Stimulated activated CD4-positive, alpha-beta T cell treated with anti-CD3 and anti-CD28 coated beads, Interleukin-15, amount 100 ng/mL, for 1 hour (primary cell): ENCODE results near the gene TST.

Experiments used
- DNase-seq, 2 donors: peaks; one replicate each; pipeline ENCODE4 v3.0.0-alpha.2; 2020; ENCODE audit warnings: low read depth in 1 of 2, low spot score in 1 of 2

Gene TST

DNA sequence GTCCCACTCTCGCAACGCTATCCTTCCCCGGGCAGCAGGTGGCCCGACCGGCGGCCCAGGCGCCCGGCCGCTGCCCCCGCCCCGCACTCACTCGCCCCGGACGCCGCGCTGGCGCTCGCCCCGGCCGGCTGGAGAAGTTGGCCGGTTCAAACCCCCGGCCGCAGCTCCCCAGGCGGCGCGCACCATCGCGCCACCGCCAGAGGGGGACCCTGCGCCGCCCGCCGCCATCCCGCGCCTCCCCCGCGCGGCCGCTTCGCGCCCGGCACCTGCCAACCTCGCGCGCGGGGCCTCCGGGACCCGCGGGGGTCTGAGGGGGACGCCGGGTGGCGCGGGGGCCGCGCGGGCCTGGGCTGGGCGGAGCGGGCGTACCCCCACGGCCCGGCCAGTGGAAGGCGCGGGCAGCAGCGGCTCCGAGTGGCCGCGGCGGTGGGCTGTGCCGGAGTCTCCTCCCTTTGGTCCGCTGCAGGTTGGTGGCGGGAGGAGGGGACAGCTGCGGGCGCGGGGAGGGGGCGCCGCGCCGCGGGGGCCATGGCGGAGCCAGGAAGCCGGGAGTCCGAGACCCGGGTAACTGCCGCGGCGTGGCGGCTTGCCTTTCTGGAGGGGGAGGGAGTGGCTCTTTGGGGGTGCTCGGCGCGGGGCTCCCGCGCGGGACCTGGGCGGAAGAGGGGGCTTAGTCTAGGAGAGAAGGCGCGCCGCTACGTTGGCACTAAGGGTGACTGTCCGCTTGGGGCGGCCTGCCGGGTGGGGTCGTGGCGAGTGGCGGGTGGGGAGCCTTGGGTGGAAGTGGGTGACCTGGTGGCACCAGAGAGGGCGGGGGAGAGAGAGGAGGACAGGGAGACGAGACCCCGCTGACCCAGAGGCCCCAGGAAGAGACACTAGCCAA, at the start of gene TST, which contains the start of gene MPST:
TSS of gene TST (minus strand) at position 139 of the 883 bp plus-strand sequence. CDS start 715 bp downstream, outside the sequence.
TSS of gene MPST (plus strand) at position 434 of the 883 bp plus-strand sequence. CDS start at position 529, 95 bp downstream.
- peak in 1 of 2 donors; percentile 16 for DNase-seq

DNA sequence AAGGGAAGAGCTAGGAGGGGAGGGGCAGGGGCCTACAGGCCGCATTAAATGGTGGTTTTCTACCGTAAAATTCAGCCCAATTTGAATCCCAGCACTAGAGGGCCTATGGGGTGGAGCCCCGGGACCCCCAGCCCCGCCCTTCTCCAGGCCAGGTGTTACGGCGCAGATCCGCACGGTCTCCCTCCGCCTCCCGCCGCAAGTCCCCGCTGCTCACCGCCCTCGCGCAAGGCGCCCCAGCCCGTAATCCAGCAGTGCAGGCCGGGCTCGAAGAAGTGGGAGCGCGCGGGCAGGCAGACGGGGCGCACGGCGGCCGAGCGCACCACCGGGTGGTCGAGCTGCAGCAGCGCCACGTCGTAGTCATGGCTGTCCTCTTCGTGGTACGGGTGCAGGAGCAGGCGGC, 49.6 kb upstream of the TST start:
- DNase-seq, result no peak

DNA sequence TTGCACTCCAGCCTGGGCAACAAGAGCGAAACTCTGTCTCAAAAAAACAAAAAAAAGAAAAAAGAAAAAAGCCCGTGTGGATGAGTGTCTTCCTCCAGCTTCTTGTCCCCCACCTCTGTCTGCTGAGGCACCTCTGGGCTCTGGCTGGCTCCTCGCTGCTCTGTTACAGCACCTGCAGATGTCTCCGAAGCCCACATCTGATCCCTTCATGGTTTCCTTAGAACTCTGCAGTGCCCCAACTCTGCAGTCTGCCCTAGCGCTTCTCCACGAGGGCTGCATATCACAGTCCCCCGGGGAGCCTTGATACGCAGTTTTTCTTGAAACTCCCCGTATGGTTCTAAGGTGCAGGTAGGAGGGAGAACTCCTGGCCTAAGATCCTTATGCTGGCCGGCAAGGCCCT, 48.2 kb upstream of the TST start:
- DNase-seq, result no peak

DNA sequence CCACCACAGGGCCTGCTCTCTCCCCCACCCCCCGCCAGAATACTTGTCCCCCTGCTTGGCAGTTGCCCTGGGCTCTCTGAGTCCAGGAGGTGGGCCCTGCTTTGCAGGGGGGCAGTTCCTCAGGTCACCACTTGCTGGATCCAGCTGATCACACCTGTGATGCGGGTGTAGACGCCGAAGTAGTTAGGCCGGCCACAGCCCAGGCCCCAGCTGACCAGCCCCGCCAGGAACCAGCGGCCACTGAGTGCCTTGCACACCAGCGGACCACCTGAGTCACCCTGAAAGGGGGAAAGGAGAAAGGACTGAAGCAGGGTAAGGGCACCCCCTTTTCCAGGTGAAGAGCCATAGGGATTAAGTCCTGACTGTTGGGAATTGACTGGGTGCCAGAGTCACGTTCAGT, 46.7 kb upstream of the TST start:
- DNase-seq, result no peak

DNA sequence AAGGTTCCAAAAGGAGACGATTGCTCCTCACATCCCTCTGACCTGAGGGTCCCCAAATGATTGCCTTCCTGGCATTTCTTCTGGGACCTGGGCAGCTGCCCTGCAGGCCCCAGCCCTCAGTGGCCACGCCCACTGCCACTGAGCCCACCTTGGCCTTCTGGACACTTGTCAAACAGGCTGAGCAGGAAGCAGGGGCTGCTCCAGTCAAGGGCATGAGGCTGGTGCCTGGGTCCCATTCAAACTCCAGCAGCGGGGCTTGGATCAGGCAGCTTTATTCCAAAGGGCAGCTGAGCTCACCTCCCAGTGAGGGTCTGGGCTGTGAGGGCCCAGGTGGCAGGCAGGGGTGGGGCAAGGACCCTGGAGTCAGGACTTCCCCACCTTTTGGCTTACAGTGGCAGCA, 45.9 kb upstream of the TST start:
- no peak for DNase-seq

DNA sequence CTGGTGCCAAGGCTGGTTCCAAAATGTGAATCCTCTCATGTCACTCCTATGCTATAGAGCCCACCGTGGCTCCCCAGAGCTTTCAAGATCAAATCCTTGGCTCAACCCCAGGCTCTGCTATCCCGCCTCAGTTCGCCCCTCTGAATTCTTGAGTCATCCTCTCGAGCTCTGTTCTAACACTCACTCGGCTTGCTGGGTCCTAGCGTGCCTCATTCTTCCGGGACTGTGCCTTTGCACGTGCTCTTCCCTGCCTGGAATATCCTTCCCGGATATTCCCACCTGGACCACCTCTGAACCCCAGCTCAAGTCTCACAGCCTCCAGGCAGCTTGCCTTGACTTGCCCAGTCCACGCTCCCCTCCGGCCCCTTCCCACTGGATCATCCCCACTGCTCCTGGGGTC, 45.3 kb upstream of the TST start:
- no peak for DNase-seq

DNA sequence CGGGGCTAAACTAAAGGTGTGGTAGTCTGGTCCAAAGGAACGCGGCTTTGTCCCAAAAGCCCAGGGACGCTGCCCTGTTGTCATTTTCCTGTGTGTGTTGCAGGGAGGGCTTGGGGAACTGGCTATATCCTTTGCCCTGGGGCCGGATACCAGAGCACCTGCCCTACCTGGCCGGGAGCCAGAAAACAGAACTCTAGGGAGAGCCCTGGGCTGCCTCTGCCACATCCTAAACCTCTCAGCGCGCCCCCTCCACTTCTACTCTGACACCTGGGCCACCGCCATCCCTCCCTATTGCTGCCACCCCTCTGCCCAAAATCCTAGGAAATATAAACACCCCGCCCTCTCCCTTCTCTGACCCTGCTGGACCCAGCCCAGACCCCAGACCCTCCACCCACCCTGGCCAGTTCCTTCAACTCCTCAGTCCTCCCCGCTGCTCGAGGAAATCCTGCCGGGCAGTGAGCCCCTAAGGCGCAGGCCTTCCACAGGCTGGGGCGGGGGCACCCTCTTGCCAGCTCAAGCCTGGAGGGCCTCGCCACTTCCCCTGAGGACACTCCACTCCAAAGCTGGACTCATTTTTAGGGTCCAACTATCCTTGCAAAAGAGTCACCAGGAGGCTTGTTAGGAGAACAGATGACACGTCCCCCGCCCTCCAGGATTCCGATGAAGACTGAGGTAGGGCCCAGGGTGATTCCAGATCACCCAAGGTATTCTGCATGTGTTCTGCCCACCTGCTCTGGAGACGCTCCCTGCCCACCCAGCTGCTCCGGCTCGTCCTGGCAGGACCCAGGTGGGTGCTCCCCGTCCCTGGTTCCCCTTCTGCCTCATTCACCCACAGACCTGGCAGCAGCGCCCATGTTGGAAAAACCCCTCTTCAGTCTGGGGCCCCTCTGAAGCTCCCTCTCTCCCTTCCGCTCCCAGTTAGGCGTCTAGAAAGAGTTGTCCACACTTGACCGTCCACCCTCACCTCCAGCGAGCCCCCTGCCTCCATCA, 44.5 kb upstream of the TST start:
- no peak for DNase-seq

DNA sequence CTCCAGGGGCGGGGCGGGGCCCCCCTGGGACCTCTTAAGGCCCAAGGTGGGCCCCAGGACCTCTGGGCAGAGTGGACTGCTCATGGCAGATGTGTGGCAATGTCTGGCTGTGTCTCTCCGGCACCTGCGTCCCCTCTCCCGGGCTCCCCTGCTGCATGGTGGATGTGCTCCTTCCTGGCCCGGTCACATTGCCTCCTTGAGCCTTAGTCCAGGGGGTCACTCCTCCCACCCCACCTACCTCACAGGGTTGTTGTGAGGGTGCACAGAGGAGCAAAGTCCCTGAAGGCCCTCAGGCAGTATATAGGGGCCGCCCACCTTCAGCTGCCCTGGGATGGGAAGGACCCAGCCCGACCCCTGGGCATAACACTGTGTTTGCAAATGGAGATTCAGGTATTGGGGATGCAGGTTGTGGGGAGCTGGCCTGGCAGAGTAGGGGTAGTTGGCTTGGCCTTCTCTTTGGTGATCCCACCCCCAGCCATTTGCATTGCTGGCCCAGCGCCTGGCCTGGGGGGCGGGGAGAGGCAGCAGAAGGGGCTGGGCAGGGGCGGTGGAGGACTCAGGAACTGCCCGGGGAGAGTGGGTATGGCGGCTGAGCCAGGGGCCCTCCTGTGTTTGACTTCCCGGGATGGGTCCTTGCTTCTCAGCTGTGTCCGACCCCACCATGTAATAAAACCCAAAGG, 43.6 kb upstream of the TST start:
- DNase-seq, result no peak

DNA sequence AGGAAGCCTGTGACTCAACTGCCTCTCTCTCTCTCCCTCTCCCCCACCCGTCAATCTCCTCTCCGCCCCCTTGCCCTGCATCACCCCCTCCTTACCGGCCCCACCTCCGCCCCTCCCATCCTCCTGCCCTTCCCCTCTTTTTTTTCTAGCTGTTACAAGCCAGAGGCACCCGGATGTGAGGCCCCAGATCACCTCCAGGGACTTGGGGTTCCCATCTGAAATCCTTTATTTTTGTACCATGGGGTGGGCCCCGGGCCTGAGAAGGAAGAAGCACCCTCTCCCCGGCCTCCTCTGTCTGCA, 43.1 kb upstream of the TST start:
- DNase-seq, result no peak

DNA sequence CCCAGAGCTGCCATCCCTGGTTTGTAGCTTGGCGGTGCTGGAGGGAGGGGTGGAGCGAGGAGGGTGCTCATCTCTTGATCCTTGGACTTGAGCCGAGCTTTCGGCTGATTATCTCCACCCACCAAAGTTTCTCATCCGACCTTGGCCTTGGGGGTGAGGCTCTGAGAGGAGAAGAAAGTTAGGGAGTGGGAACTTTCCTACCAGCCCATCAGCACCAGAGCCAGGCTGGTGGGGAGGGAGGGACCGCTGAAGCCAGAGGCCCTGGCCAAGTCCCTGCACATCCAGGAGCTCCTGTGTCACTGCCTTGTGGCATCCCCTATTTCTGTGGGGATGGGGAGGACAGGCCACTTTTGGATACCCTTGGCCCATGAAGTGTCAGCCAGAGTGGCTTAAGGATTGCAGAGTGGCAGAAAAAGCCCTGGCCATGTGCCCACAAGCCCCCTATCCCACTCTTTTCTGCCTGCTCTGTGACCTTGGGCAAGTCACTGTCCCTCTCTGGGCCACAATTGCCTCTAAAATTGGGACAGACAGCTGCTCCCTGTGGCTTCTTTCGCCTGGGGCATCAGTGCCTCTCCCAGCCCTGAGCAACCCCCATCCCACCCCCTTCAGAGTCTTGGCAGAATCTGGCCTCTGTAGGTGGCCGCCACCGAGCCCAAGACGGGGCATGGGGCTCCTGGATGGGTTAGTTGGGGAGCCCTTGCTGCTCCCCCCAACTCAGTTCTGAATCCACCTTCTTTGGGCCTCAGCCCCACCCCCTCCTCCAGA, 42.5 kb upstream of the TST start:
- DNase-seq, result no peak

DNA sequence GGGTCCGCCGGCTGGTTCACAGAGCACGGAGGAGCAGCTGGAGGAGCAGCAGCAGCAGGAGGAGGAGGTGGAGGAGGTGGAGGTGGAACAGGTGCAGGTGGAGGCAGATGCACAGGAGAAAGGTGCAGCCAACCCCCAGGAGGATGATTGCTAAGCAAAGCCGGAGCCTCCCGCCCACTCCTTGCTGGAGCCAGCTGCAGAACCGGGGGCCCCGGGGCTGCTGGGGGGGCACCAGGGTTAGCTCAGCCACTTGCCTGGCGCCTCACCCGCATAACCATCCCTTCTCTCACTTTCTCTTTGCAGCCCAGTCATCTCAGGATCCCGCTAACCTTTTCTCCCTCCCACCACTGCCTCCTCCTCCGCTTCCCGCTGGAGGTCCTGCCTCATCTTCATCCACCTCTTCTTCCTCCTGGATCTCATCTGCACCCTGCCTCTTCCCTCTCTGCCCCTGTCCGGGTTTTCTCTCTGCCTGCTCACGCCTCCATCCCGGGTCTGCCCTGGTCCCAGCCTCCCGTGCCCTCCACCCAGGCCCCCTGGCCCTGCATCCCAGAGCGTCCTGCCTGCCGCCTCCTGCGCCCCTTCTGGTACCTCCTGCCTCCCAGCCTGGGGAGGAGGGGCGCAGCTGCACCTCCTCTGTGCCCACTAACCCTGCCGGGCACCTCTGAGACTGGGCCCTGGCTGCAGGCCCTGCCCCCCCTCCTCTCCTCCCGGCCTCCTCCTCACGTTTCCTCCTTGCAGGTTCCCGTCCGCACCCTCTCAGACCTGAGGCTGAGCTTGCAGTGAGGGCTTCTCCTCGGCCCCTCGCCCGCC, 41.8 kb upstream of the TST start:
- DNase-seq, result peak in 1 of 2 donors; percentile 31

DNA sequence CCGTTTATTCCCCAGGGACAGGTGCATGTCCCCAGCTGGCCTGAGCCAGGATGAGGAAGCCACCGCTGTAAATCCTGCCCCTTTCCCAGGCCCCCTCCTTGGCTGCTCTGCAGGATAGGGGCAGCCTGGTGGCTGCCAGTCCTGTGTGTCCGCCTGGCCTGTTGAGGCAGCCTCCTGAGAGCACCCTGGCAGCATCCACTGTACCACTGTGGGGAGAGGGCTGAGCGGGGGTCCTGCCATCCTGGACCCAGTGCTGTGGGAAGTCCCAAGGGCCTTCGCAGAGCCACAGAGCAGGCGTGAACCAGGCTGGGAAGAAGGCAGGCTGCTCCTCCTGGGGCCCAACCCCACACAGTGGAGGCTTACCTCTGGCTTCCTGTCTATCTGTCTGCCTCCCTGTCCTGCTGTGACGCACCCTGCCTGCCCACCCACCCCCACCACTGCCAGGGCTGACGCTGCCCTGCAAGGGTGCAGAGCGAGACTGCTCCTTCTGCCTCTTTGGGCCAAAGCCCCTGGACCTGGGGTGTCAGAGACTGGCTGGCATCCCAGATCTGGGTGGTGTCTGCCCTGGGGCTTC, 40.7 kb upstream of the TST start:
- DNase-seq, result no peak

DNA sequence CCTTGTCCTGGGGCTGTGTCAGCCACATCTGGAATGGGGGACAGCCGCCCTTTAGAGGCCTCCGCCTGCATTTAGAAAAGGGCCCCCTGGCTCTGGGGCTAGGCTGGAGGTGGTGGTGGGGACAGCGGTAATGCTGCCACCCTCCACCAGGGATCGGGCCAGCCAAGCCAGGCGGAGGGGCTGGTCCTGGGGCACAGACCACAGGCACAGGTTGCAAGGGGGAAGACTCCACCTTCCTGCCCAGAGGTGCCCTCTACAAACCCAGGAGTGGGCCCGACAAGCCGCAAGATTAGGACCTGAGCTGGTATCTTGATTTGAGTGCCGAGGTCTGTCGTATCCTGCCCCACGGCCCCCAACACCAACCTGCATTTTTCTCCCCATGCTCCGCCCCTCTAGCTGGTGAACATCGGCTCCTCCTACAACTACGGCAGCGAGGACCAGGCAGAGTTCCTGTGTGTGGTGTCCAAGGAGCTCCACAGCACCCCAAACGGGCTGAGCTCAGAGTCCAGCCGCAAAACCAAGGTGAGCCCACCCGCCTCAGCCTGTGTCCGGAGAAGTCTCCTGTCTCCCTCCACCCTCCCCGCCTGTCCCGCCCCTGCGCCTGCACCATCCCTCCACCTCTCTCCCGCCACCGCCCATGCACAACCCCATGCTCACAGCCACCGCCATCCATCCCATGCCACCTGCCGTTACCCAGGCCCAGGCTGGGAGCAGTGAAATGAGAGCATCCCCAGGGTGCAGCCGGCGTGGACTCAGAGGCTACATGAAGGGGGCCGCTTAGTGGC, 39.9 kb upstream of the TST start:
- DNase-seq, result no peak

DNA sequence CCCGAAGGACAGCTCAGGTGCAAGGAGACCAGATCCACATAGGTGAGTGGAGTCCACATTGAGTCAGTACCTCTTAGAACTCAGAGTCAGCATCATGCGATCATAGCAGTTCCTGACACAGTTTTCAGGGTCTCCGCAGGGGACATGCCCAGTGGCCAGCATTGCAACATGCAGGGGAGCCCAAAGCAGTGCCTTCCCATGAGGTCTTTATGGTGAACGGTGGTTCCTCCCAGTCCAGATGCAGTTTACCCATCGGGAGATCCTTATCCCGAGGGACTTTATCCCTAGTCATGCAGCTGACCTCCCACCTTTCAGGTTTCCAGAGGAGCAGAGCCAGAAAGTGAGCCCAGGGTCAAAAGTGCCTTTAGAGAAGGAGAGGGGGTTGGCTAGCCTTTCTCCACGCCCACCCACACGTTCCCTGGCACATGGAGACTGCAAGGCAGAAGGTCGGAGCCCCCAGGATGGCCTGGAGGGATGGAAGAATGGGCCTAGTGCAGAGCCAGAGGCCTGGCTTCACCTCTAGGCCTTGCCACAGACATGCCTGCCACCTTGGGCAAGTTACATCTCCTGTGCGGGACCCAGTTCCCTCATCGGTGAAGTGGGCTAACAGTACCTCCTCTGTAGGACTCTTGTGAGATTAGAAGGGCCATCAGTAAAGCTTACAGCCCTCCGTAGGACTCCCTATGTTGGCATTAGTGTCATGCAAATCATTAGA, 38.7 kb upstream of the TST start:
- no peak for DNase-seq

DNA sequence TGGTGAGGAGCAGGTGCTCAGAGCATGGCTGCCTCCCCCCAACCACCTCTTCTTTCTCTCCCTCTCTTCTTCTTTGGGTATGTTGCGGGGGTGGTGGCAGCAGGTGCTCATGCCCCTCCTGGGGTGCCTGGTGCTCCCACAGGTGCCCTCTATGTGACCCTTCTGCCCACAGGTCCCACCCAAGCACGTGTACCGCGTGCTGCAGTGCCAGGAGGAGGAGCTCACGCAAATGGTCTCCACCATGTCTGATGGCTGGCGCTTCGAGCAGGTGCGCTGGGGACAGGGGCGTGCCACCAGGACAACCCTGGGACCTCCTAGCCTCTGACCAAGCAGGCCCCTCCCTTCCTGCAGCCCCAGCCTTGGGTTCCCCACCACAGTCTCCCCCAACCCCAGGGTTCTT, 38.0 kb upstream of the TST start:
- no peak for DNase-seq

DNA sequence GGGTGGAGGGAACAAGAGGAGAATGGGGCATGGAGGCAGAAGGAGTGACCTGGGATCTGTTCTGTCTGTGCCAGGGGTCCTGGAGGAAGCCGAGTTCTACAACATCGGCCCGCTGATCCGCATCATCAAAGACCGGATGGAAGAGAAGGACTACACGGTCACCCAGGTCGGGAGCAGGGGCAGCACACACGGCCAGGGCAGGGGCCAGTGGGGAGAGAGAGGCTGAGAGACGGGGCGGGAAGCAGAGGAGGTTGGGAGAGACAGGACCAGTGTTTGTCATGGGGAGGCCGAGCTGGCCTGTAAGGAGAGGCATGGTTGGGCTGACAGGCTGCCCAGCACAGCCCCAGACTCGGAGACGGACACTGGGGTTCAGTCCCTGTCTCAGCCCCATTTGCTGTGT, 37.0 kb upstream of the TST start:
- DNase-seq, result no peak

DNA sequence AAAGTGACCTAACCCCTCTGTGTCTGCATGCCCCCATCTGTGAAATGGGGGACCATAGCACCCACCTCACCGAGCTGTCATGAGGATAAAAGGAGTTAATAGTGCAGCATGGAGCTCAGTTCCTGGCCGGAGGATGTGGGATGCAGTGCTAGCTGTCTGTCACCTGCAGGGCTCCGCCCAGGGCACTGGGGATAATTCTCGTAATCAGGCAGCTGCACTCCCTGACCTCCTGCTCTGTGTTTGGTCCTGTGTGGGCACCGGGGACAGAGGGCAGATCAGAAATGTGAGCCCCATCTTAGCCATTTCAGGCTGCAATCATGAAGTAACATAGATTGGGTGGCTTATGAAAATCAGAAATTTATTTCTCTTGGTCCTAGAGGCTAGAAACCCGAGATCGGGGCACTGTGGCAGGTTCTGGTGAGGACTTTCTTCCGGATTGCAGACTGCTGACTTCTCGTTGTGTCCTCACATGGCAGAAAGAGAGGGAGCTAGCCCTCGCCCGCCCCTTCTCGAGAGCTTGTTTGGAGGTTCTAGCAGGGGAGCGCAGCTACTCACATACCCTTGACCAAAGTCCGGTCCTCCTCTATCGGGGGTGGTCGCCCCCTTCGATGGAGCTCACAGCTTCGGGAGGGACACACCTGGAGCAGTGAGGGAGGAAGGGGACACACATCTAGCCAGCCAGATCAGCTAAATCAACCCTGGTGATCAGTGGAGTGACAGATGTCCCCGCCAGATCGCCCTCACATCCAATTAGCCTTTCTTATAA, 35.5 kb upstream of the TST start:
- DNase-seq, result no peak
